Measurements from ENCODE around the gene ARMC9. TPM values are rescaled to one million over a fixed set of nuclear protein-coding genes. Genes with fewer than 3 reads are reported as not detected.

ARMC9 gene
- total RNA-seq, 1 donor from 2014 or later: 40.8 TPM

DNA sequence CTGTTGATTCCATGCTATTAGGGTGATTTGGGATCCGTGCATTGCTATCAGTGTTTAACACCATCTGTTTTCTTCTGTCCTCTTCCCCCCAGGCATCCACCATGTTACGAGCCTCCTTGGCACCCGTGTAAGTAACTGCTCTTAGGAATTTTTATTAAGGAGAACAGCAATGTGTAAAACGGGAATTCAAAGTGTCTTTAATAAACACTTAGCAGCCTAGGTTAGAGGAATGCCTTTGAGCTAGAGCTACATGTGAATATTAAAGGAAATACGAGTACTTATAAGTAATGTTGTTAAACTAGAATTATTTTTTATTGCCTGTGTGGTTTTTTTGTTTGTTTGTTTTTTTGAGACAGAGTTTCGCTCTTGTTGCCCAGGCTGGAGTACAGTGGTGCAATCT, 58.1 kb downstream of the ARMC9 start:
- Mint-ChIP-seq H3K36me3 (ENCODE audit: insufficient read depth) (peaks cover 5% of the 10 kb centered on the region), H3K4me1 (ENCODE audit: low read depth) (no peaks in the 10 kb centered on the region), H3K27ac (no peak overlapping the region), H3K9me3 (ENCODE audit: low read depth) (no peaks in the 10 kb centered on the region), H3K27me3 (no peaks in the 10 kb centered on the region), H3K4me3 (ENCODE audit: low read depth) (no peak overlapping the region)
- TF ChIP-seq, protein P1, sequence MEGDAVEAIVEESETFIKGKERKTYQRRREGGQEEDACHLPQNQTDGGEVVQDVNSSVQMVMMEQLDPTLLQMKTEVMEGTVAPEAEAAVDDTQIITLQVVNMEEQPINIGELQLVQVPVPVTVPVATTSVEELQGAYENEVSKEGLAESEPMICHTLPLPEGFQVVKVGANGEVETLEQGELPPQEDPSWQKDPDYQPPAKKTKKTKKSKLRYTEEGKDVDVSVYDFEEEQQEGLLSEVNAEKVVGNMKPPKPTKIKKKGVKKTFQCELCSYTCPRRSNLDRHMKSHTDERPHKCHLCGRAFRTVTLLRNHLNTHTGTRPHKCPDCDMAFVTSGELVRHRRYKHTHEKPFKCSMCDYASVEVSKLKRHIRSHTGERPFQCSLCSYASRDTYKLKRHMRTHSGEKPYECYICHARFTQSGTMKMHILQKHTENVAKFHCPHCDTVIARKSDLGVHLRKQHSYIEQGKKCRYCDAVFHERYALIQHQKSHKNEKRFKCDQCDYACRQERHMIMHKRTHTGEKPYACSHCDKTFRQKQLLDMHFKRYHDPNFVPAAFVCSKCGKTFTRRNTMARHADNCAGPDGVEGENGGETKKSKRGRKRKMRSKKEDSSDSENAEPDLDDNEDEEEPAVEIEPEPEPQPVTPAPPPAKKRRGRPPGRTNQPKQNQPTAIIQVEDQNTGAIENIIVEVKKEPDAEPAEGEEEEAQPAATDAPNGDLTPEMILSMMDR (IDR thresholded peaks at IDR 0.05; ENCODE audit: unreplicated experiment): no peak
- no peak for DNase-seq (ENCODE audit: low spot score, unreplicated experiment)

GRCh38 chr2:231257763-231258162, 59.3 kb downstream of the ARMC9 start:
- H3K4me1 Mint-ChIP-seq (ENCODE audit: low read depth): no peaks in the 10 kb centered on the region
- H3K9me3 Mint-ChIP-seq (ENCODE audit: low read depth): no peaks in the 10 kb centered on the region
- peaks cover 6% of the 10 kb centered on the region for H3K36me3 Mint-ChIP-seq (ENCODE audit: insufficient read depth)
- no peaks in the 10 kb centered on the region for H3K27me3 Mint-ChIP-seq
- TF ChIP-seq, protein P1 (IDR thresholded peaks at IDR 0.05; ENCODE audit: unreplicated experiment): no peak
- no peak overlapping the region for H3K27ac Mint-ChIP-seq
- no peak for DNase-seq (ENCODE audit: low spot score, unreplicated experiment)
- H3K4me3 Mint-ChIP-seq (ENCODE audit: low read depth): no peak overlapping the region

DNA sequence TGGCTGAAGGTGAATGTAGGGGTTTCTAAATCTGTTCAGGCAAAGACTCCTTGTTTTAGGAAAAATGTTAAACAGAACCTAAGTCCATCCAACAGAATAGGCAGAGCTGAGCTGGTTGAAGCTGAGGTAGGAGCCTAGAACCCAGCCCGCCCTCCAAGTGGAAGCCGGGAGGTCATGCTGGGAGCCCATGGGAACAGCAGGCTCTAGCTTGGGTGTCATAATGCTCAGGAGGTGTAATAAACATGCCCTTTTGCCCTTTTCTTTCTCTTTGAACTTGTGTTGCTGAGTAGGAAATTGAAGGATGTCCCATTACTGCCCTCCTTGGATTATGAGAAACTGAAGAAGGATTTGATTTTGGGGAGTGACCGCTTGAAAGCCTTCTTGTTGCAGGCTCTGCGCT, 60.3 kb downstream of the ARMC9 start:
- Mint-ChIP-seq H3K9me3 (ENCODE audit: low read depth) (no peaks in the 10 kb centered on the region), H3K36me3 (ENCODE audit: insufficient read depth) (peaks cover 9% of the 10 kb centered on the region), H3K4me3 (ENCODE audit: low read depth) (no peak overlapping the region), H3K27me3 (no peaks in the 10 kb centered on the region), H3K4me1 (ENCODE audit: low read depth) (no peaks in the 10 kb centered on the region), H3K27ac (peak overlapping the region; percentile 24)
- no peak for DNase-seq (ENCODE audit: low spot score, unreplicated experiment)
- TF ChIP-seq, protein P1 (IDR thresholded peaks at IDR 0.05; ENCODE audit: unreplicated experiment): no peak

DNA sequence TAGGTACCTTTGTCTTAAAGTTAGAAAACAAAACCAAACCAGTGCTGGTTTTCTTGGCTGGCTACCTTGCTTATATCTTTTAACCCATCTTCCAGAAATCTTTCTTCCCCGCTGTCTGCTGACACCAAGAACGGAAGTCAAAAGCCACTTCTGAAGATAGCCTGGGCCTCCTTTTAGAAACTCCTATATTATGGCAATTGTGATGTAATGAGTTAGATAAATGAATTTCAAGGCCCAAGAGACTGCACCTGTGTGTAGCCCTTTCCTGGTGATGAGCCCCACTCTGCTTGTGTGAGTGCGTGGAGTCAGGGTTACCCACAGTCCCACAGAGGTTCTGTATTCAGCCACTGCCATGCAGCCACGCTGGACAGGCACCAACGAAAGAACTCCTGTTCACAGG, 60.7 kb downstream of the ARMC9 start:
- peak overlapping the region; percentile 4 for H3K27ac Mint-ChIP-seq
- H3K27me3 Mint-ChIP-seq: no peaks in the 10 kb centered on the region
- DNase-seq (ENCODE audit: low spot score, unreplicated experiment): no peak
- no peak overlapping the region for H3K4me3 Mint-ChIP-seq (ENCODE audit: low read depth)
- TF ChIP-seq, protein P1 (IDR thresholded peaks at IDR 0.05; ENCODE audit: unreplicated experiment): no peak
- H3K9me3 Mint-ChIP-seq (ENCODE audit: low read depth): no peaks in the 10 kb centered on the region
- peaks cover 6% of the 10 kb centered on the region for H3K36me3 Mint-ChIP-seq (ENCODE audit: insufficient read depth)
- no peaks in the 10 kb centered on the region for H3K4me1 Mint-ChIP-seq (ENCODE audit: low read depth)

DNA sequence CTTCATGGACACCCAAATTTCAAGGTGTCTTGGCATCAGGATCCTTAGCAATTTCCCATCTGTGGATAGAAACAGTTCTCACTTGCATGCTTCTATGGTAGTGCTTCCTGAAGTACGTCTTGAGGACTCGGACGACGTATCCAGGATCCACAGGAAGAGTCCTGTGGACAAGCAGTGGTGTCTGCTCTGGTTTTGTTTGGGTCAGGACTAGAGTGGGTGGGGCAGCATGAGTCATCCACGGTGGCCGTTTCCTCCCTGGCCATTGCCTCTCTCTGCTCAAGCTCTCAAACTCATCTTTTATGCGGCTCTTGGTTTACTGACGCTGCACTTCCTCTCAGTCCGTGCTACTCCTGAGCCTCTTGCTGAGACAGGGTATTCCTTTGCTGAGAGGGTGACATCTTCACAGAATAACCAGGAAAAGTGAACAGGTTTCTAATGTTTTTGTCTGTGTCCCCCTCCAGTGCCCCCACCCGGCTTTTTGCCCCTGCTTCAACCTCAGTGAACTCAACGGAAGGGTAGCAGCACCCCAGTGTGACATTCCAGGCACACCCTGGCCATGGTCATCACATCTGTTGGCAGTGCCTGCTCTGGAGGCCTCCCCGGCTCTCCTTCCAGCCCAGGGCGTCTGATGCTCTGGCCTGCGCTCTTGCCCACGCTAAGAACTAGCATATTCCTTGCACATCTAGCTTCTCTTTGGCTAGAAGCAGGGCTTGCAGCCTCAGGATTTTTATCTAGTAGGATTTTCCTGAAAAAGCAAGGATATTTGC, 62.2 kb downstream of the ARMC9 start:
- no peak overlapping the region for H3K4me3 Mint-ChIP-seq (ENCODE audit: low read depth)
- DNase-seq (ENCODE audit: low spot score, unreplicated experiment): no peak
- H3K36me3 Mint-ChIP-seq (ENCODE audit: insufficient read depth): peaks cover 6% of the 10 kb centered on the region
- TF ChIP-seq, protein P1 (IDR thresholded peaks at IDR 0.05; ENCODE audit: unreplicated experiment): no peak
- H3K27ac Mint-ChIP-seq: no peak overlapping the region
- H3K4me1 Mint-ChIP-seq (ENCODE audit: low read depth): no peaks in the 10 kb centered on the region
- H3K9me3 Mint-ChIP-seq (ENCODE audit: low read depth): no peaks in the 10 kb centered on the region
- no peaks in the 10 kb centered on the region for H3K27me3 Mint-ChIP-seq
